Uterus (tissue), 2 donors: ENCODE measurements around the gene ACTA2.

ENCODE experiments used
- CTCF ChIP-seq, 4 experiments: fragments of 200-600 bp in 2 of 4; fragments of 450-650 bp in 2 of 4; sonication (generic) in 2 of 4; IDR thresholded peaks; one replicate each; pipeline ENCODE4 v1.5.1; 2016 to 2019; ENCODE audit warnings: antibody characterized with exemption in 4 of 4, mild to moderate bottlenecking in 2 of 4, moderate library complexity in 1 of 4
- POLR2A ChIP-seq, 2 donors: fragments of 450-650 bp; IDR thresholded peaks; one replicate each; pipeline ENCODE4 v1.6.1; 2016; ENCODE audit warnings: antibody characterized with exemption in 2 of 2, mild to moderate bottlenecking in 1 of 2, moderate library complexity in 1 of 2

DNA sequence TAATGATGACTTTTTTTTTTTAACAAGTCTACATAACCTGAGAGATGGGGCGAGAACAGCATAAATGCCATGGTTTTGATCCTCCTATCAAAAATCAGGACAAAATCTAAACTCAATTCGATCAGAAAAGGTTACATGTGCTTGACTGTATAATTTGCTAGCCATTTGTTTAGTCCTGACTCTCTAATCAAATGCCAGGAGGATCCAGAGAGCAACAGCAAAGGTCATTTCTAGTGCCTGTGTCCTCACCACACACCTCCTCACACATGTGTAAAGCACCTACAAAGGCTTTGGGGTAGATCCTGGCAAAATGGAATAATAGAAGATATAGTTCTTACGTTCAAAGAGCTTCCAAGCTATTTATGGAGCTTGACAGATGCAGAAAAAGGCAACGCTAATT is 27.0 kb upstream of the ACTA2 start:
- TF ChIP-seq CTCF (IDR thresholded peaks at IDR 0.05) = no peak
- TF ChIP-seq POLR2A (IDR thresholded peaks at IDR 0.05) = no peak
